Fibroblast of lung (primary cell): ENCODE results near the gene VPS11.

Source experiments
- CTCF ChIP-seq, 2 donors: IDR thresholded peaks in 1 of 2; conservative IDR thresholded peaks in 1 of 2; 1 replicate in 1 of 2; 2 replicates in 1 of 2; pipeline ENCODE4 v1.5.1; 2011 to 2012; ENCODE audit warnings: low read length in 2 of 2, control low read depth in 1 of 2, inconsistent platforms in 1 of 2, low read depth in 1 of 2, mild to moderate bottlenecking in 1 of 2
- EZH2 ChIP-seq: IDR thresholded peaks from 2 replicates; pipeline ENCODE4 v1.5.1; 2012; ENCODE audit warnings: low read length, control low read depth, mild to moderate bottlenecking; ENCODE audit errors: missing control alignments

GRCh38 chr11:119117004-119117706 is 49.5 kb downstream of the VPS11 start:
- no peak for TF ChIP-seq CTCF (conservative IDR thresholded peaks at IDR 0.05 in 1 of 2, IDR thresholded peaks at IDR 0.05 in 1 of 2; ENCODE audit: low read depth in 1 of 2, low read length in 2 of 2)
- TF ChIP-seq EZH2 = no peak
